ENCODE results near the gene CCDC167. TPM values are rescaled to one million over a fixed set of nuclear protein-coding genes. Genes with fewer than 3 reads are reported as not detected.

Gene CCDC167
- total RNA-seq, 1 donor from 2014 or later, result 58.4 TPM

DNA sequence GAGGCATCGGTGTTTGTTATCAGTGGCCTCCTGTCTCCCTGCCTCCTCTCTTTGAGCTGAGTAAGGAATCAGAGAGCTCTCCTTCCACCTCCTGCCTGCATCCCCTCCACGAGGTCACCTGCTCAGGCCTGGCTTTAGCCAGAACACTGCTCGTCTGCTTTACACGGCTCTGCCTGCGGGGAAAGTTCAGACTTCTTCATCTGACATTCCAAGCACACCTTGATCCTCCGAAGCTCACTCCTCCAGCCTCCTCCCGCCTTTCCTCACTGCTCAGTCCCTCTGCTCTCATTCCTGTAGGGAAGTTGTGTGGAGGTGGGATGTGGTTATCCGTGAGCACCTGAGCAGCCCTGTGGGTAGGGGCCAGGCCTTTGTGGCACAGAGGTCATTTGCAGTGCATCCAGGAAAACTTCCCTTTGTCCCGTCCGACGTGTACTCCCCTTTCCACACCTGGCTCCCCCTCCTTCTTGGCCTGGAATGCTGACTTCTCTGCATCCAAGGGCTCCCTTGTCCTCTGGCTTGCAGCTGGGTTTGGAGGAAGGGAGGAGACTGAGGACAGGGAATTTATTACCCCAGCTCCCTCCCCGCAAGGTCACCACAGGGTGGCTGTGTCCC lies 12.8 kb upstream of the CCDC167 start:
- Mint-ChIP-seq H3K27me3 (ENCODE audit: unreplicated experiment) (peaks cover 10% of the 10 kb centered on the region), H3K36me3 (ENCODE audit: unreplicated experiment) (no peaks in the 10 kb centered on the region), H3K9me3 (ENCODE audit: unreplicated experiment) (peaks cover 11% of the 10 kb centered on the region), H3K4me1 (ENCODE audit: low read depth, unreplicated experiment) (peaks cover 47% of the 10 kb centered on the region), H3K4me3 (ENCODE audit: unreplicated experiment) (peak overlapping the region; percentile 39), H3K27ac (ENCODE audit: unreplicated experiment) (no peak overlapping the region)
- no peak for DNase-seq
- TF ChIP-seq, protein P1, sequence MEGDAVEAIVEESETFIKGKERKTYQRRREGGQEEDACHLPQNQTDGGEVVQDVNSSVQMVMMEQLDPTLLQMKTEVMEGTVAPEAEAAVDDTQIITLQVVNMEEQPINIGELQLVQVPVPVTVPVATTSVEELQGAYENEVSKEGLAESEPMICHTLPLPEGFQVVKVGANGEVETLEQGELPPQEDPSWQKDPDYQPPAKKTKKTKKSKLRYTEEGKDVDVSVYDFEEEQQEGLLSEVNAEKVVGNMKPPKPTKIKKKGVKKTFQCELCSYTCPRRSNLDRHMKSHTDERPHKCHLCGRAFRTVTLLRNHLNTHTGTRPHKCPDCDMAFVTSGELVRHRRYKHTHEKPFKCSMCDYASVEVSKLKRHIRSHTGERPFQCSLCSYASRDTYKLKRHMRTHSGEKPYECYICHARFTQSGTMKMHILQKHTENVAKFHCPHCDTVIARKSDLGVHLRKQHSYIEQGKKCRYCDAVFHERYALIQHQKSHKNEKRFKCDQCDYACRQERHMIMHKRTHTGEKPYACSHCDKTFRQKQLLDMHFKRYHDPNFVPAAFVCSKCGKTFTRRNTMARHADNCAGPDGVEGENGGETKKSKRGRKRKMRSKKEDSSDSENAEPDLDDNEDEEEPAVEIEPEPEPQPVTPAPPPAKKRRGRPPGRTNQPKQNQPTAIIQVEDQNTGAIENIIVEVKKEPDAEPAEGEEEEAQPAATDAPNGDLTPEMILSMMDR (IDR thresholded peaks at IDR 0.05; ENCODE audit: partially characterized antibody, unreplicated experiment), result no peak

DNA sequence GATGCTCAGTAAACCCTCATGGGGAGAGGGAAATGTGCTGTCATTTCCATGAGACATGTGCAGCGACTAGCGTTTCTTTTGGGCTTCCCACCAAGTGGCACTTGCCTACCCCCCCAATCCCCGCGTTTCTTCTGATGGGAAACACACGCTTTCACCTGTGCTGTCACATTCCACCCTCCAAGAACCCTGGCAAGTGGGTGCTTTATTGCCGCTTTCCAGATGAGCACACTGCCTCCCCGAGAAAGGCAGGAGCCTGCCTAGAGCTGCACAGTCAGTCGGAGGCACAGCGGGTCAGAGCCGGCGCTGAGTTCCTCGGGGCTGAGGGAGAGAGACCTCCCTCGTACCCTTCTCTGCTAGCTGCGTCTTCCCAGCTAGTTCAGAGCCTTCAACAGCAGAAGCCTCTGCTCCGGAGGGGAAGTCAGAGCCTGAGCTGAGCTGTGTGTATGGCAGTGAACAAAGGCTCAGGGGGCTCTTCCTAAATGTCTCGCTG lies 12.3 kb upstream of the CCDC167 start:
- Mint-ChIP-seq H3K4me1 (ENCODE audit: low read depth, unreplicated experiment) (peaks cover 48% of the 10 kb centered on the region), H3K27ac (ENCODE audit: unreplicated experiment) (no peak overlapping the region), H3K36me3 (ENCODE audit: unreplicated experiment) (no peaks in the 10 kb centered on the region), H3K4me3 (ENCODE audit: unreplicated experiment) (peak overlapping the region; percentile 2), H3K9me3 (ENCODE audit: unreplicated experiment) (peaks cover 5% of the 10 kb centered on the region), H3K27me3 (ENCODE audit: unreplicated experiment) (peaks cover 6% of the 10 kb centered on the region)
- TF ChIP-seq, protein P1 (IDR thresholded peaks at IDR 0.05; ENCODE audit: partially characterized antibody, unreplicated experiment), result no peak
- DNase-seq, result peak; percentile 35

DNA sequence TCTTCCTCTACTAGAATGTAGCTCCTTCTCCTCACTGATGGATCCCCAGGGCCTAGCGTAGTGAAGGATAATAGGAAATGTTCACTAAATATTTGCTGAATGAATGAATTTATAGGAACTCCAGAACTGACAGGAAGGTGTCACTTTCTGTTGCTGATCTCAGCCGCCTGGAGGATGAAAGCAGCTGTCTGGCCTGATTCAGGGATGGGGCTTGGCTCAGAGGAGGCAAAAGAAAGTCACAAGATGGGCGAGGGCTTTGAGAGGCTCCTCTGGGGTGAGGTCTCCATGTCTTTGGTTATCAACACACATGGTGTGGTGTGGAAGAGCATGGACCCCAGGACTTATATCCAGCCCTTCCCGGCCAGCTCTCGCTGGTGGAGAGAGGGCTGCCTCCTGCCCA lies 11.5 kb upstream of the CCDC167 start:
- H3K36me3 Mint-ChIP-seq (ENCODE audit: unreplicated experiment), result no peaks in the 10 kb centered on the region
- H3K27me3 Mint-ChIP-seq (ENCODE audit: unreplicated experiment), result peaks cover 3% of the 10 kb centered on the region
- no peak overlapping the region for H3K4me3 Mint-ChIP-seq (ENCODE audit: unreplicated experiment)
- TF ChIP-seq, protein P1 (IDR thresholded peaks at IDR 0.05; ENCODE audit: partially characterized antibody, unreplicated experiment), result no peak
- peaks cover 2% of the 10 kb centered on the region for H3K9me3 Mint-ChIP-seq (ENCODE audit: unreplicated experiment)
- H3K4me1 Mint-ChIP-seq (ENCODE audit: low read depth, unreplicated experiment), result peaks cover 44% of the 10 kb centered on the region
- no peak for DNase-seq
- H3K27ac Mint-ChIP-seq (ENCODE audit: unreplicated experiment), result no peak overlapping the region

DNA sequence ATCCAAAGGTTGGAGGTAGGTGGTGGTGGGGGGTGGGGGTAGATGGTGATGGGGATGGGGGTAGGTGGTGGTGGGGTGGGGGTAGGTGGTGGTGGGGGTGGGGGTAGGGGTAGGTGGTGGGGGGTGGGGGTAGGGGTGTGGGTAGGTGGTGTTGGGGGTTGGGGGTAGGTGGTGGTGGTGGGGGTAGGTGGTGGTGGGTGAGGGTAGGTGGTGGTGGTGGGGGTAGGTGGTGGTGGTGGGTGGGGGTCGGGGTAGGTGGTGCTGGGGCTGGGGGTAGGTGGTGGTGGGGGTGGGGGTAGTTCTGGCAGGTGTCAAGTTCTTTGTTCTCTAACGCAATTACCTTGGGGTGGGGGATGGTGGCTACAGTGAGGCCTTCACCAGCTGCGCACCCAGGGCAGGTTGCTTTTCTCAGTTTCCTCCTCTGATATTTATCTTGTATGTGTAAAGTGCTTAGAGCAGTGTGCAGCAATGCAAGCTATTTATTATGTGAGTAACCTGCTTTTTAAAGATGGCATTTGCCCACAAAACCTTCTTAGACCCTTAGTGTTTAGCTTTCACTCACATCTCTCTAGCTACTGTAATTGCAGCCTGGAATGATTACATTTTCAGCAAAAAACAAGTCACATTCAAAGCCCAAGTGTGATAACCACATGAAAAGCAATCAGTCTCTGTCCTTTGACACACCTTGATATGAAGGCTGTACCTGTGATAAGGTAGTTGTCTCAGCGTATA lies 8.2 kb upstream of the CCDC167 start:
- Mint-ChIP-seq H3K27me3 (ENCODE audit: unreplicated experiment) (no peaks in the 10 kb centered on the region), H3K9me3 (ENCODE audit: unreplicated experiment) (no peaks in the 10 kb centered on the region), H3K4me3 (ENCODE audit: unreplicated experiment) (peak overlapping the region; percentile 3), H3K36me3 (ENCODE audit: unreplicated experiment) (no peaks in the 10 kb centered on the region), H3K4me1 (ENCODE audit: low read depth, unreplicated experiment) (peaks cover 45% of the 10 kb centered on the region), H3K27ac (ENCODE audit: unreplicated experiment) (no peak overlapping the region)
- TF ChIP-seq, protein P1 (IDR thresholded peaks at IDR 0.05; ENCODE audit: partially characterized antibody, unreplicated experiment), result no peak
- no peak for DNase-seq

DNA sequence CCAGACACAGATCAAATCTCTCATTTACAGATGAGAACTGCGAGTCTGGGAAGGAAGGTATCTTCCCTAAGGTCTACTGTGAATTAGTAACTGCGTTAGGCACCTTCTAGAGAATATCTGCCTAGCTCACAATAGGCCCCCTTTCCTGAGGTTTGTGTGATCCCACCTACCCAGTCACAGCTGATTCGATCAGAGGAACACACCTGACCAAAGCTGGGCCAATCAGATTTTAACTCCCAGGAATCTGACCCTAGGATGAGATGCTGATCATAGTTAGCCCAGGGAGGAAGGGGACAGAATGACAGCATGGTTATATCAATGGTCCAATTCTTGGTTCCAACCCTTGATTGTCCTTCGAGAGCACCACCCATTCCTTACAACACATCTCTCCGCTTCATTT lies 7.4 kb upstream of the CCDC167 start:
- no peaks in the 10 kb centered on the region for H3K36me3 Mint-ChIP-seq (ENCODE audit: unreplicated experiment)
- no peak overlapping the region for H3K4me3 Mint-ChIP-seq (ENCODE audit: unreplicated experiment)
- no peak for DNase-seq
- no peaks in the 10 kb centered on the region for H3K9me3 Mint-ChIP-seq (ENCODE audit: unreplicated experiment)
- no peaks in the 10 kb centered on the region for H3K27me3 Mint-ChIP-seq (ENCODE audit: unreplicated experiment)
- H3K4me1 Mint-ChIP-seq (ENCODE audit: low read depth, unreplicated experiment), result peaks cover 46% of the 10 kb centered on the region
- TF ChIP-seq, protein P1 (IDR thresholded peaks at IDR 0.05; ENCODE audit: partially characterized antibody, unreplicated experiment), result no peak
- no peak overlapping the region for H3K27ac Mint-ChIP-seq (ENCODE audit: unreplicated experiment)
